GM23338 (cell line): Measurements from ENCODE around the gene DGKB. TPM values are rescaled to one million over a fixed set of nuclear protein-coding genes. Genes with fewer than 3 reads are reported as not detected.

ENCODE experiments used
- ATAC-seq: fragments of 200-7000 bp; cut with Tn5 transposase; 3 replicates; pipeline ENCODE4 v1.9.1; 2020
- DNase-seq: peaks from one replicate; pipeline ENCODE4 v3.0.0-alpha.2; 2015; ENCODE audit warnings: low spot score
- H2AFZ ChIP-seq: fragments of 200-600 bp; sonication (generic); 2 replicates; pipeline ENCODE4 v1.8.0; 2016; ENCODE audit warnings: antibody characterized with exemption, mild to moderate bottlenecking, moderate library complexity
- H3F3A ChIP-seq: fragments of 200-600 bp; sonication (generic); replicated peaks from 2 replicates; pipeline ENCODE4 v1.8.0; 2017; ENCODE audit warnings: antibody characterized with exemption, mixed run types, low read depth
- H3K27ac ChIP-seq: fragments of 200-600 bp; sonication (generic); 2 replicates; pipeline ENCODE4 v1.6.1; 2016; ENCODE audit warnings: low read depth
- H3K27me3 ChIP-seq: fragments of 200-600 bp; sonication (generic); 2 replicates; pipeline ENCODE4 v1.8.0; 2016; ENCODE audit warnings: mild to moderate bottlenecking, mixed run types, moderate library complexity; ENCODE audit not compliant: insufficient read depth
- H3K36me3 ChIP-seq: fragments of 200-600 bp; sonication (generic); 2 replicates; pipeline ENCODE4 v1.8.0; 2016; ENCODE audit warnings: mild to moderate bottlenecking; ENCODE audit not compliant: insufficient read depth
- H3K4me1 ChIP-seq: fragments of 200-600 bp; sonication (generic); 2 replicates; pipeline ENCODE4 v1.8.0; 2016; ENCODE audit warnings: mild to moderate bottlenecking, moderate library complexity; ENCODE audit not compliant: insufficient read depth
- H3K4me2 ChIP-seq: fragments of 200-600 bp; sonication (generic); 2 replicates; pipeline ENCODE4 v1.7.1; 2017; ENCODE audit warnings: mixed run types
- H3K4me3 ChIP-seq: fragments of 200-600 bp; sonication (generic); 2 replicates; pipeline ENCODE4 v1.6.1; 2016; ENCODE audit warnings: mixed run types
- H3K79me2 ChIP-seq: fragments of 200-600 bp; sonication (generic); replicated peaks from 2 replicates; pipeline ENCODE4 v1.8.0; 2017; ENCODE audit warnings: mild to moderate bottlenecking; ENCODE audit not compliant: insufficient read depth
- H3K9me2 ChIP-seq: fragments of 200-600 bp; sonication (generic); 2 replicates; pipeline ENCODE4 v1.8.0; 2017; ENCODE audit not compliant: insufficient read depth
- H4K20me1 ChIP-seq: fragments of 200-600 bp; sonication (generic); replicated peaks from 2 replicates; pipeline ENCODE4 v1.8.0; 2017; ENCODE audit warnings: mild to moderate bottlenecking; ENCODE audit not compliant: insufficient read depth
- H3K27ac Mint-ChIP-seq: 2 replicates; pipeline ENCODE4 v1.8.0; 2020; ENCODE audit warnings: inconsistent platforms, mild to moderate bottlenecking, moderate library complexity, mixed read lengths
- H3K27me3 Mint-ChIP-seq: 3 replicates; pipeline ENCODE4 v1.8.0; 2022; ENCODE audit warnings: low read depth, mild to moderate bottlenecking, moderate library complexity, mixed read lengths, inconsistent platforms; ENCODE audit not compliant: insufficient read depth, poor library complexity
- H3K36me3 Mint-ChIP-seq: 3 replicates; pipeline ENCODE4 v1.8.0; 2021; ENCODE audit warnings: low read depth, mild to moderate bottlenecking, inconsistent platforms, moderate library complexity, mixed read lengths
- H3K4me1 Mint-ChIP-seq: 3 replicates; pipeline ENCODE4 v1.8.0; 2020; ENCODE audit warnings: mild to moderate bottlenecking, inconsistent platforms, mixed read lengths
- H3K4me3 Mint-ChIP-seq: 3 replicates; pipeline ENCODE4 v1.8.0; 2021; ENCODE audit warnings: moderate library complexity, mild to moderate bottlenecking, inconsistent platforms, mixed read lengths
- H3K9me3 Mint-ChIP-seq: 3 replicates; pipeline ENCODE4 v1.8.0; 2020; ENCODE audit warnings: moderate library complexity, mild to moderate bottlenecking, inconsistent platforms, mixed read lengths
- JUNB ChIP-seq: IDR thresholded peaks from one replicate; pipeline ENCODE4 v1.6.1; 2016; ENCODE audit warnings: antibody characterized with exemption; ENCODE audit not compliant: unreplicated experiment
- NANOG ChIP-seq: IDR thresholded peaks from 2 replicates; pipeline ENCODE4 v1.6.1; 2016; ENCODE audit warnings: antibody characterized with exemption, borderline replicate concordance
- ZNF114 ChIP-seq: fragments of 250-450 bp; sonication (Bioruptor Pico); IDR thresholded peaks from 2 replicates; pipeline ENCODE4 v1.5.0; 2020; ENCODE audit warnings: mild to moderate bottlenecking, moderate library complexity
- polyA plus RNA-seq: library from polyadenylated mRNA; unstranded; fragments of >200 nt; fragmentation: Nextera tagmentation; extraction: Ambion mirVana; gene quantifications from 2 replicates; pipeline ENCODE4 v1.2.1, GENCODE V29; 2016
- total RNA-seq: library from RNA; depleted of rRNA; stranded (reverse); fragments of >200 nt; shearing (Covaris generic); gene quantifications from 2 replicates; pipeline ENCODE4 v1.2.3, GENCODE V29; 2014
- TF ChIP-seq, protein P1 (sequence below): fragments of 250-450 bp; sonication (Bioruptor Pico); IDR thresholded peaks from 2 replicates; pipeline ENCODE4 v1.5.0; 2020; ENCODE audit warnings: mild to moderate bottlenecking, moderate library complexity
- TF ChIP-seq, protein P2 (sequence below): IDR thresholded peaks from one replicate; pipeline ENCODE4 v1.6.1; 2018; ENCODE audit warnings: antibody characterized with exemption; ENCODE audit not compliant: unreplicated experiment

DGKB gene
- total and polyA plus RNA-seq, 2 experiments from 2014 or later = 4.8 to 11.5 TPM

GRCh38 chr7:14842523-14842922 is 60.0 kb downstream of the DGKB start (continued):
- TF ChIP-seq, protein P1, sequence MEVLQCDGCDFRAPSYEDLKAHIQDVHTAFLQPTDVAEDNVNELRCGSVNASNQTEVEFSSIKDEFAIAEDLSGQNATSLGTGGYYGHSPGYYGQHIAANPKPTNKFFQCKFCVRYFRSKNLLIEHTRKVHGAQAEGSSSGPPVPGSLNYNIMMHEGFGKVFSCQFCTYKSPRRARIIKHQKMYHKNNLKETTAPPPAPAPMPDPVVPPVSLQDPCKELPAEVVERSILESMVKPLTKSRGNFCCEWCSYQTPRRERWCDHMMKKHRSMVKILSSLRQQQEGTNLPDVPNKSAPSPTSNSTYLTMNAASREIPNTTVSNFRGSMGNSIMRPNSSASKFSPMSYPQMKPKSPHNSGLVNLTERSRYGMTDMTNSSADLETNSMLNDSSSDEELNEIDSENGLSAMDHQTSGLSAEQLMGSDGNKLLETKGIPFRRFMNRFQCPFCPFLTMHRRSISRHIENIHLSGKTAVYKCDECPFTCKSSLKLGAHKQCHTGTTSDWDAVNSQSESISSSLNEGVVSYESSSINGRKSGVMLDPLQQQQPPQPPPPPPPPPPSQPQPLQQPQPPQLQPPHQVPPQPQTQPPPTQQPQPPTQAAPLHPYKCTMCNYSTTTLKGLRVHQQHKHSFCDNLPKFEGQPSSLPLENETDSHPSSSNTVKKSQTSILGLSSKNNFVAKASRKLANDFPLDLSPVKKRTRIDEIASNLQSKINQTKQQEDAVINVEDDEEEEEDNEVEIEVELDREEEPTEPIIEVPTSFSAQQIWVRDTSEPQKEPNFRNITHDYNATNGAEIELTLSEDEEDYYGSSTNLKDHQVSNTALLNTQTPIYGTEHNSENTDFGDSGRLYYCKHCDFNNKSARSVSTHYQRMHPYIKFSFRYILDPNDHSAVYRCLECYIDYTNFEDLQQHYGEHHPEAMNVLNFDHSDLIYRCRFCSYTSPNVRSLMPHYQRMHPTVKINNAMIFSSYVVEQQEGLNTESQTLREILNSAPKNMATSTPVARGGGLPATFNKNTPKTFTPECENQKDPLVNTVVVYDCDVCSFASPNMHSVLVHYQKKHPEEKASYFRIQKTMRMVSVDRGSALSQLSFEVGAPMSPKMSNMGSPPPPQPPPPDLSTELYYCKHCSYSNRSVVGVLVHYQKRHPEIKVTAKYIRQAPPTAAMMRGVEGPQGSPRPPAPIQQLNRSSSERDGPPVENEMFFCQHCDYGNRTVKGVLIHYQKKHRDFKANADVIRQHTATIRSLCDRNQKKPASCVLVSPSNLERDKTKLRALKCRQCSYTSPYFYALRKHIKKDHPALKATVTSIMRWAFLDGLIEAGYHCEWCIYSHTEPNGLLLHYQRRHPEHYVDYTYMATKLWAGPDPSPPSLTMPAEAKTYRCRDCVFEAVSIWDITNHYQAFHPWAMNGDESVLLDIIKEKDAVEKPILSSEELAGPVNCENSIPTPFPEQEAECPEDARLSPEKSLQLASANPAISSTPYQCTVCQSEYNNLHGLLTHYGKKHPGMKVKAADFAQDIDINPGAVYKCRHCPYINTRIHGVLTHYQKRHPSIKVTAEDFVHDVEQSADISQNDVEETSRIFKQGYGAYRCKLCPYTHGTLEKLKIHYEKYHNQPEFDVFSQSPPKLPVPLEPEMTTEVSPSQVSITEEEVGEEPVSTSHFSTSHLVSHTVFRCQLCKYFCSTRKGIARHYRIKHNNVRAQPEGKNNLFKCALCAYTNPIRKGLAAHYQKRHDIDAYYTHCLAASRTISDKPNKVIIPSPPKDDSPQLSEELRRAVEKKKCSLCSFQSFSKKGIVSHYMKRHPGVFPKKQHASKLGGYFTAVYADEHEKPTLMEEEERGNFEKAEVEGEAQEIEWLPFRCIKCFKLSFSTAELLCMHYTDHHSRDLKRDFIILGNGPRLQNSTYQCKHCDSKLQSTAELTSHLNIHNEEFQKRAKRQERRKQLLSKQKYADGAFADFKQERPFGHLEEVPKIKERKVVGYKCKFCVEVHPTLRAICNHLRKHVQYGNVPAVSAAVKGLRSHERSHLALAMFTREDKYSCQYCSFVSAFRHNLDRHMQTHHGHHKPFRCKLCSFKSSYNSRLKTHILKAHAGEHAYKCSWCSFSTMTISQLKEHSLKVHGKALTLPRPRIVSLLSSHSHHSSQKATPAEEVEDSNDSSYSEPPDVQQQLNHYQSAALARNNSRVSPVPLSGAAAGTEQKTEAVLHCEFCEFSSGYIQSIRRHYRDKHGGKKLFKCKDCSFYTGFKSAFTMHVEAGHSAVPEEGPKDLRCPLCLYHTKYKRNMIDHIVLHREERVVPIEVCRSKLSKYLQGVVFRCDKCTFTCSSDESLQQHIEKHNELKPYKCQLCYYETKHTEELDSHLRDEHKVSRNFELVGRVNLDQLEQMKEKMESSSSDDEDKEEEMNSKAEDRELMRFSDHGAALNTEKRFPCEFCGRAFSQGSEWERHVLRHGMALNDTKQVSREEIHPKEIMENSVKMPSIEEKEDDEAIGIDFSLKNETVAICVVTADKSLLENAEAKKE (CRISPR knock-in tag) = no peak
- TF ChIP-seq, protein P2, sequence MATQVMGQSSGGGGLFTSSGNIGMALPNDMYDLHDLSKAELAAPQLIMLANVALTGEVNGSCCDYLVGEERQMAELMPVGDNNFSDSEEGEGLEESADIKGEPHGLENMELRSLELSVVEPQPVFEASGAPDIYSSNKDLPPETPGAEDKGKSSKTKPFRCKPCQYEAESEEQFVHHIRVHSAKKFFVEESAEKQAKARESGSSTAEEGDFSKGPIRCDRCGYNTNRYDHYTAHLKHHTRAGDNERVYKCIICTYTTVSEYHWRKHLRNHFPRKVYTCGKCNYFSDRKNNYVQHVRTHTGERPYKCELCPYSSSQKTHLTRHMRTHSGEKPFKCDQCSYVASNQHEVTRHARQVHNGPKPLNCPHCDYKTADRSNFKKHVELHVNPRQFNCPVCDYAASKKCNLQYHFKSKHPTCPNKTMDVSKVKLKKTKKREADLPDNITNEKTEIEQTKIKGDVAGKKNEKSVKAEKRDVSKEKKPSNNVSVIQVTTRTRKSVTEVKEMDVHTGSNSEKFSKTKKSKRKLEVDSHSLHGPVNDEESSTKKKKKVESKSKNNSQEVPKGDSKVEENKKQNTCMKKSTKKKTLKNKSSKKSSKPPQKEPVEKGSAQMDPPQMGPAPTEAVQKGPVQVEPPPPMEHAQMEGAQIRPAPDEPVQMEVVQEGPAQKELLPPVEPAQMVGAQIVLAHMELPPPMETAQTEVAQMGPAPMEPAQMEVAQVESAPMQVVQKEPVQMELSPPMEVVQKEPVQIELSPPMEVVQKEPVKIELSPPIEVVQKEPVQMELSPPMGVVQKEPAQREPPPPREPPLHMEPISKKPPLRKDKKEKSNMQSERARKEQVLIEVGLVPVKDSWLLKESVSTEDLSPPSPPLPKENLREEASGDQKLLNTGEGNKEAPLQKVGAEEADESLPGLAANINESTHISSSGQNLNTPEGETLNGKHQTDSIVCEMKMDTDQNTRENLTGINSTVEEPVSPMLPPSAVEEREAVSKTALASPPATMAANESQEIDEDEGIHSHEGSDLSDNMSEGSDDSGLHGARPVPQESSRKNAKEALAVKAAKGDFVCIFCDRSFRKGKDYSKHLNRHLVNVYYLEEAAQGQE = no peak
- TF ChIP-seq ZNF114 (CRISPR knock-in tag) = no peak

DNA sequence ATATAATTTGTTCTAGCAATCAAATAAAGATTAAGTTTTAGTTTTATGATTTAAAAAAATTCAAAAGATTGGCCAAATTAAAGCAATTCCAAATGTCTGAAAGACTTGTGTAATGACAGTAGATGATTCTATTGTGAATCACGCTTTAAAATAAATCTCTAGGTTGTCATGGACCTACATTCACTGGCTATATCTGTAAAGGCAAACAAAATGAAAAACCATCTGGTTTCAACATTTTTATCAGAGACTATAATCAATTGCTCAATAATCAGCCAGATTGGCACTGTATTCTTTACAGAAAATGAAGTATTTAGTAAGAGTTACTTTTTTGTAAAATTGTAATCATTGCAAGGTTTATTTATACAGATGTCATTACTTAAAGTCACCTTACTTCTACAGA is 60.7 kb downstream of the DGKB start:
- Mint-ChIP-seq H3K27me3 (peaks cover 4% of the 10 kb centered on the region), H3K4me1 (peaks cover 28% of the 10 kb centered on the region), H3K9me3 (peaks cover 3% of the 10 kb centered on the region; the same call in 1 of the 3 replicates), H3K4me3 (no peak overlapping the region), H3K27ac (no peak overlapping the region), H3K36me3 (peaks cover 4% of the 10 kb centered on the region; the same call in 2 of the 3 replicates)
- Histone ChIP-seq H3F3A (no peaks in the 10 kb centered on the region), H3K4me2 (no peak overlapping the region), H3K4me1 (peaks cover 26% of the 10 kb centered on the region), H4K20me1 (no peaks in the 10 kb centered on the region), H3K27ac (no peak overlapping the region), H2AFZ (no peak overlapping the region), H3K79me2 (no peaks in the 10 kb centered on the region), H3K36me3 (no peaks in the 10 kb centered on the region), H3K27me3 (no peaks in the 10 kb centered on the region), H3K4me3 (no peak overlapping the region), H3K9me2 (no peaks in the 10 kb centered on the region)
- ATAC-seq (no peak), DNase-seq (no peak)
- TF ChIP-seq, protein P1 (CRISPR knock-in tag) = no peak
- TF ChIP-seq JUNB = no peak
- no peak for TF ChIP-seq NANOG
